D721Med (cell line): ENCODE data around the gene NCCRP1.

Source experiments
- DNase-seq: peaks from one replicate; pipeline ENCODE4 v3.0.0; 2011; ENCODE audit warnings: low spot score; ENCODE audit not compliant: insufficient read length
- FAIRE-seq: peaks from 2 replicates; lab custom pipeline; 2011; peaks lifted over from hg19 to GRCh38; lab: Jason Lieb, UNC
- CTCF ChIP-seq: IDR thresholded peaks from 2 replicates; pipeline ENCODE4 v1.5.1; 2012; ENCODE audit warnings: mild to moderate bottlenecking, control low read depth; ENCODE audit not compliant: insufficient read depth; ENCODE audit errors: missing control alignments

NCCRP1 gene

GRCh38 chr19:39247701-39248664 is 51.2 kb downstream of the NCCRP1 start:
- FAIRE-seq, result no peak
- no peak for DNase-seq
- no peak for TF ChIP-seq CTCF

- no peak for DNase-seq
- TF ChIP-seq CTCF, result no peak
- FAIRE-seq, result no peak
These were observed 52.0 kb downstream of the NCCRP1 start, which contains the start of gene IFNL4 for GRCh38 chr19:39248806-39249205. TSS of gene IFNL4 (minus strand) at chr19:39248856.

GRCh38 chr19:39251081-39251480 is 54.3 kb downstream of the NCCRP1 start:
- DNase-seq (no peak), FAIRE-seq (no peak)
- no peak for TF ChIP-seq CTCF
